PC-9 (cell line): ENCODE data around the gene MEMO1. TPM values are rescaled to one million over a fixed set of nuclear protein-coding genes. Genes with fewer than 3 reads are reported as not detected.
"Not testable (repeated sequence)": the region's sequence is repeated elsewhere in the genome, so short reads cannot be mapped to it uniquely, and the experiment has no call there.

Experiments used
- BruUV-seq: library from RNA; stranded (reverse); fragments of 400-500 nt; replicated peaks from 2 replicates; lab custom pipeline; 2021; lab: Mats Ljungman, UMichigan
- CTCF ChIA-PET: fragments of 300-600 bp; sonication (Branson Sonifier 250); formaldehyde crosslinking; loops from one replicate; lab custom pipeline; 2022; ENCODE audit warnings: antibody characterized with exemption; lab: Charles Lee
- POLR2A ChIA-PET: fragments of 300-600 bp; sonication (Branson Sonifier 250); formaldehyde crosslinking; loops from one replicate; lab custom pipeline; 2022; ENCODE audit warnings: antibody characterized with exemption; ENCODE audit not compliant: unreplicated experiment; lab: Charles Lee
- DNase-seq, 2 experiments: peaks; one replicate each; pipeline versions ENCODE4 v3.0.0 to v3.0.0-alpha.2; 2015 to 2022; ENCODE audit warnings: mixed read lengths in 1 of 2
- H2AFZ ChIP-seq: fragments of 200-600 bp; sonication (generic); 2 replicates; pipeline ENCODE4 v1.8.1; 2017; ENCODE audit warnings: antibody characterized with exemption
- H3F3A ChIP-seq: fragments of 200-600 bp; sonication (generic); 2 replicates; pipeline ENCODE4 v1.8.1; 2017; ENCODE audit warnings: antibody characterized with exemption, mild to moderate bottlenecking, low read depth; ENCODE audit not compliant: insufficient read depth
- H3K27ac ChIP-seq: fragments of 200-600 bp; sonication (generic); 2 replicates; pipeline ENCODE4 v1.6.1; 2016; ENCODE audit warnings: mixed run types
- H3K27me3 ChIP-seq: fragments of 200-600 bp; sonication (generic); 2 replicates; pipeline ENCODE4 v1.6.1; 2016; ENCODE audit warnings: low read depth, mixed run types; ENCODE audit not compliant: insufficient read depth
- H3K36me3 ChIP-seq: fragments of 200-600 bp; sonication (generic); 2 replicates; pipeline ENCODE4 v1.6.1; 2016; ENCODE audit warnings: low read depth, mixed run types
- H3K4me1 ChIP-seq: fragments of 200-600 bp; sonication (generic); replicated peaks from 2 replicates; pipeline ENCODE4 v1.6.1; 2016; ENCODE audit warnings: mixed run types; ENCODE audit not compliant: insufficient read depth
- H3K4me2 ChIP-seq: fragments of 200-600 bp; sonication (generic); 2 replicates; pipeline ENCODE4 v1.6.1; 2017; ENCODE audit warnings: mixed run types
- H3K4me3 ChIP-seq: fragments of 200-600 bp; sonication (generic); 2 replicates; pipeline ENCODE4 v1.6.1; 2016; ENCODE audit warnings: mixed run types
- H3K79me2 ChIP-seq: fragments of 200-600 bp; sonication (generic); 2 replicates; pipeline ENCODE4 v1.6.1; 2017; ENCODE audit warnings: low read depth, mixed run types
- H3K9me2 ChIP-seq: fragments of 200-600 bp; sonication (generic); 2 replicates; pipeline ENCODE4 v1.8.1; 2017; ENCODE audit warnings: mild to moderate bottlenecking; ENCODE audit not compliant: insufficient read depth
- H3K9me3 ChIP-seq: fragments of 200-600 bp; sonication (generic); 2 replicates; pipeline ENCODE4 v1.8.1; 2016; ENCODE audit warnings: low read depth; ENCODE audit not compliant: insufficient read depth
- H4K20me1 ChIP-seq: fragments of 200-600 bp; sonication (generic); 2 replicates; pipeline ENCODE4 v1.8.1; 2017; ENCODE audit not compliant: insufficient read depth
- CTCF ChIP-seq: fragments of 200-600 bp; sonication (generic); conservative IDR thresholded peaks from 2 replicates; pipeline ENCODE4 v1.6.1; 2017; ENCODE audit warnings: mixed run types, antibody characterized with exemption, mild to moderate bottlenecking, moderate library complexity
- EZH2 ChIP-seq: fragments of 200-600 bp; sonication (generic); IDR thresholded peaks from 2 replicates; pipeline ENCODE4 v1.8.0; 2017; ENCODE audit warnings: antibody characterized with exemption, low read depth
- intact Hi-C: fragments of 100-400 bp; cut with micrococcal nuclease; formaldehyde crosslinking; loops from one replicate; pipeline ENCODE4 v1.10.0; 2022; ENCODE audit not compliant: unreplicated experiment
- total RNA-seq: library from RNA; stranded (reverse); gene quantifications from 2 replicates; pipeline ENCODE4 v1.2.3, GENCODE V29; 2021

MEMO1 gene
- total RNA-seq, 1 experiment from 2014 or later, result 40.2 TPM

GRCh38 chr2:31957354-31958139 lies 53.3 kb downstream of the MEMO1 start:
- no peak for DNase-seq

GRCh38 chr2:31956934-31957333 lies 53.9 kb downstream of the MEMO1 start:
- H3K4me2 ChIP-seq, DNase-seq, H3K4me3 ChIP-seq, BruUV-seq, H3K9me3 ChIP-seq, CTCF ChIA-PET, POLR2A ChIA-PET, intact Hi-C loops, H3K9me2 ChIP-seq, H3K36me3 ChIP-seq, H3K27ac ChIP-seq, H3K4me1 ChIP-seq, H3F3A ChIP-seq, H2AFZ ChIP-seq, H3K27me3 ChIP-seq, H4K20me1 ChIP-seq: not testable (repeated sequence)
- peaks cover 94% of the 10 kb centered on the region for H3K79me2 ChIP-seq

More at GRCh38 chr2:31957354-31958139, 53.3 kb downstream of the MEMO1 start:
- intact Hi-C loops, result no loop called here
- no peaks in the 10 kb centered on the region for H3K9me2 ChIP-seq
- H3K4me1 ChIP-seq, result no peaks in the 10 kb centered on the region
- H3F3A ChIP-seq, result no peaks in the 10 kb centered on the region; the same call in 1 of the 2 replicates
- H3K27me3 ChIP-seq, result no peaks in the 10 kb centered on the region
- H3K27ac ChIP-seq, result no peak overlapping the region
- H2AFZ ChIP-seq, result no peak overlapping the region
- ChIA-PET POLR2A (no interaction called here), CTCF (no interaction called here)
- no peaks in the 10 kb centered on the region for H3K9me3 ChIP-seq
- no peaks in the 10 kb centered on the region for H3K36me3 ChIP-seq
- H3K4me3 ChIP-seq, result no peak overlapping the region
- peaks cover 94% of the 10 kb centered on the region for H3K79me2 ChIP-seq
- H4K20me1 ChIP-seq, result 0 out of 2 replicates have a peak, but pooled peaks cover 4% of the 10 kb centered on the region
- TF ChIP-seq EZH2 (no peak), CTCF (no peak)
- H3K4me2 ChIP-seq, result no peak overlapping the region
- no TSS peak for BruUV-seq

GRCh38 chr2:31956312-31956711 lies 54.5 kb downstream of the MEMO1 start:
- Histone ChIP-seq H2AFZ (no peak overlapping the region), H3K27me3 (no peaks in the 10 kb centered on the region), H4K20me1 (0 out of 2 replicates have a peak, but pooled peaks cover 4% of the 10 kb centered on the region), H3K4me3 (no peak overlapping the region), H3F3A (peaks cover 4% of the 10 kb centered on the region; the same call in 1 of the 2 replicates), H3K9me3 (no peaks in the 10 kb centered on the region), H3K27ac (no peak overlapping the region), H3K4me2 (no peak overlapping the region), H3K79me2 (peaks cover 93% of the 10 kb centered on the region), H3K36me3 (no peaks in the 10 kb centered on the region), H3K9me2 (no peaks in the 10 kb centered on the region), H3K4me1 (no peaks in the 10 kb centered on the region)
- POLR2A ChIA-PET, result no interaction called here
- BruUV-seq, result no TSS peak
- CTCF ChIA-PET, result interaction anchor here (0.6 kb wide), 1 partner anchor 170 kb away, joined by 8 read pairs; no protein-coding TSS in a partner anchor
- TF ChIP-seq EZH2, result no peak
- TF ChIP-seq CTCF, result no peak
- no peak for DNase-seq
- intact Hi-C loops, result no loop called here

GRCh38 chr2:31953095-31953494 lies 57.7 kb downstream of the MEMO1 start:
- DNase-seq, BruUV-seq, intact Hi-C loops, H3K9me3 ChIP-seq, H3K4me2 ChIP-seq, CTCF ChIA-PET, POLR2A ChIA-PET, H3K9me2 ChIP-seq, H3F3A ChIP-seq, H3K4me3 ChIP-seq, H3K27ac ChIP-seq, H3K27me3 ChIP-seq, H3K36me3 ChIP-seq, H2AFZ ChIP-seq, H3K4me1 ChIP-seq: not testable (repeated sequence)
- H4K20me1 ChIP-seq, result peaks cover 12% of the 10 kb centered on the region; the same call in 1 of the 2 replicates
- peaks cover 85% of the 10 kb centered on the region for H3K79me2 ChIP-seq
